Mucosa of gallbladder (tissue), 1 donor: Measurements from ENCODE around the gene PPP4R2. TPM values are rescaled to one million over a fixed set of nuclear protein-coding genes. Genes with fewer than 3 reads are reported as not detected.

ENCODE experiments used
- DNase-seq: peaks from one replicate; pipeline ENCODE4 v3.0.0-alpha.2; 2020; ENCODE audit warnings: low spot score
- total RNA-seq: library from RNA; stranded (reverse); gene quantifications from one replicate; pipeline ENCODE4 v1.2.1, GENCODE V29; 2021
- donor health status: DM: no; HTN: no; CAD: no.

Gene PPP4R2
- total RNA-seq, 1 donor from 2014 or later, result 69.1 TPM

DNA sequence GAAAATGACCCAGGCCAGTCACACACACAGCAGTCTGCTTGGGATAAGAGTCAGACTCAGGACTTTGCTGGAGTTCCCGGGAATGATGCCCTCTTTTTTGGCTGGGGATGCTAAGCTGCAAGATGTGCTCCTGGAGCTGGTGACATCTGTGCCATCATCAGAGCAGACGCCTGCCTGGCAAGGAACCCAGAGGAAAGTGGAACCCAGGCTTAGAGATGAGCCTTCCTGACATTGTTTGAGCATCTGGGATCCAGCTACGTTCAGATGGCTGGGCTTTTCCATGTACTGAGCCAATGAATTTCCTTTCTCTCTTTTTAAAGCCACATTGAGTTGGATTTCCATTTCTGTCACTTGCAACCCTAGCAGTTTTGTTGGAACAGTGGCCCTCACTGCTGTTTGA lies 118.1 kb downstream of the PPP4R2 start:
- DNase-seq, result no peak

DNA sequence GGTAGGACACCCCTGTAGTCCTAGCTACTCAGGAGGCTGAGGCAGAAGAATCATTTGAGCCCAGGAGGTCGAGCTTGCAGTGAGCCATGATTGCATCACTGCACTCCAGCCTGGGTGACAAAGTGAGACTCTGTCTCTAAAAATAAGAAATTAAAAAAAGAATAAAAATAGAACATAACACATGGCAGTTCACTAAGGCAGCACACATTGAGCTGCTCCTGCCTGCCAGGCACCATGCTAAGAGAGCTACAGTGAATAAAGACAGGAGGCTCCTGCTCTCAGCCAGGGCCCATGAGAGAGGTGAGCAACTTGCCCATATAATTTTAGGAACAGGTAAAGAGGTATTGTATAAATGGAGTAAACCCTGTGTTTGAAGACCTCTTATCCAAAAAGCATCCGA lies 119.2 kb downstream of the PPP4R2 start:
- no peak for DNase-seq

Other genes with a start within 250 kb of the PPP4R2 start
- gene SHQ1, start 148.4 kb upstream of the PPP4R2 start, total RNA-seq, result 18.8 TPM
- gene GXYLT2, start 108.8 kb upstream of the PPP4R2 start, total RNA-seq, result 12.1 TPM
- gene EBLN2, start 64.8 kb downstream of the PPP4R2 start, total RNA-seq, result 3.0 TPM